GM13977 (cell line): ENCODE measurements around the gene WFDC8.
"Not testable (repeated sequence)": the region's sequence is repeated elsewhere in the genome, so short reads cannot be mapped to it uniquely, and the experiment has no call there.

Experiments used
- DNase-seq: peaks from one replicate; pipeline ENCODE4 v3.0.0; 2012; ENCODE audit warnings: low spot score
- CTCF ChIP-seq: IDR thresholded peaks from 2 replicates; pipeline ENCODE4 v1.5.1; 2012; ENCODE audit warnings: mild to moderate bottlenecking, control low read depth; ENCODE audit not compliant: insufficient read depth; ENCODE audit errors: extremely low read depth, missing control alignments
- in situ Hi-C: fragments of 300-500 bp; cut with MboI; formaldehyde crosslinking; loops from one replicate; pipeline ENCODE4 v1.12.0; 2022; ENCODE audit warnings: low sequenced_read_pairs, low pct_unique_long_range_greater_than_20kb, mixed read lengths, inconsistent platforms; ENCODE audit not compliant: unreplicated experiment

Gene WFDC8

GRCh38 chr20:45595235-45595634, 16.2 kb upstream of the WFDC8 start:
- no peak for DNase-seq
- in situ Hi-C loops, result loop anchor here (25.0 kb wide), 1 partner anchor 167 kb away; no protein-coding TSS in a partner anchor
- no peak for TF ChIP-seq CTCF

- TF ChIP-seq CTCF, result no peak
- in situ Hi-C loops, result loop anchor here (25.0 kb wide), 1 partner anchor 169 kb away; no protein-coding TSS in a partner anchor
- DNase-seq, result no peak
These were observed 14.4 kb upstream of the WFDC8 start for GRCh38 chr20:45593498-45593897.

DNA sequence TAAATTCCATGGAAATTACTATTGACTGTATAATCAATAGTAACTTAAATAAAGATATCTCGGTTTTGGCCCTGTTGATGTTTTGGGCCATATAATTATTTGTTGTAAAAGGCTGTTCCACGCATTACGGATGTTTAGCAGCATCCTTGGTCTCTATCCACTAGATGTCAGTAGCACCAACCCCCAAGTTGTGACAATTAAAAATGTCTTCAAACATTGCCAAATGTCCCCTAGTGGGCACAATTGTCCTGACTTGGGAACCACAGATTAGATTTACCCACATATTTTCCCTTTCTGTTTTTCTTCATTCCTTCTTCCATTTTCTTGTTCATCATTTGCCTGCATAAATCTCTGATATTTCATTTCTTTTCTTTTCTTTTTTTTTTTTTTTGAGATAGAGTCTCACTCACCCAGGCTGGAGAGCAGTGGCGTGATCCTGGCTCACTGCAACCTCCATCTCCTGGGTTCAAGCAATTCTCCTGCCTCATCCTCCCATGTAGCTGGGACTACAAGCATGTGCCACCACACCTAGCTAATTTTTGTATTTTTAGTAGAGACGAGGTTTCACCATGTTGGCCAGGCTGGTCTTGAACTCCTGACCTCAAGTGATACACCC, 13.6 kb upstream of the WFDC8 start:
- peak; percentile 37 for DNase-seq
- TF ChIP-seq CTCF, result peak; percentile 74
- in situ Hi-C loops, result loop anchor here (25.0 kb wide), 1 partner anchor 170 kb away; no protein-coding TSS in a partner anchor

DNA sequence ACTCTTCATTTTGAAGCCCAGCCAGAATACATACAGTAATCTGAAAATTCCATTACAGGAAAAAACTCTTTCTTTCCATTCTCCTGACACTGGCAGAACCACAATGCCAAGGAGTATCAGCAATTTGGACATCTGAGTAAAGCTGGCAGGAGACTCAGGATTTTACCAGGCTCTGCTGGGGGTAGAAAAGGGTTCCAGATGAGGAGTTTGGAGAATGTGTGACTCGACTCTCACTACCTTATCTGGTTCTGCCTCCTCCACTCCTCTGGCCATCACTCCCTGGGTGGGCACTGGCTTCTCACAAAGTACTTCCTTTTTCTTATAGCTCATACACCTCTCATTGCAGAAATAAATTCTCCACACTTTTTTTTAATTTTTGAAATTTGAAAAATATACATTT, 10.6 kb upstream of the WFDC8 start:
- DNase-seq, result no peak
- in situ Hi-C loops, result loop anchor here (25.0 kb wide), 1 partner anchor 173 kb away; no protein-coding TSS in a partner anchor

GRCh38 chr20:45588800-45589199, 9.7 kb upstream of the WFDC8 start:
- in situ Hi-C loops, result loop anchor here (25.0 kb wide), 1 partner anchor 174 kb away; no protein-coding TSS in a partner anchor
- no peak for DNase-seq
- no peak for TF ChIP-seq CTCF

More for the DNA sequence above, 10.6 kb upstream of the WFDC8 start:
- no peak for TF ChIP-seq CTCF

GRCh38 chr20:45585986-45586385, 6.9 kb upstream of the WFDC8 start:
- in situ Hi-C loops, result loop anchor here (25.0 kb wide), 1 partner anchor 176 kb away; no protein-coding TSS in a partner anchor
- DNase-seq, result not testable (repeated sequence)

DNA sequence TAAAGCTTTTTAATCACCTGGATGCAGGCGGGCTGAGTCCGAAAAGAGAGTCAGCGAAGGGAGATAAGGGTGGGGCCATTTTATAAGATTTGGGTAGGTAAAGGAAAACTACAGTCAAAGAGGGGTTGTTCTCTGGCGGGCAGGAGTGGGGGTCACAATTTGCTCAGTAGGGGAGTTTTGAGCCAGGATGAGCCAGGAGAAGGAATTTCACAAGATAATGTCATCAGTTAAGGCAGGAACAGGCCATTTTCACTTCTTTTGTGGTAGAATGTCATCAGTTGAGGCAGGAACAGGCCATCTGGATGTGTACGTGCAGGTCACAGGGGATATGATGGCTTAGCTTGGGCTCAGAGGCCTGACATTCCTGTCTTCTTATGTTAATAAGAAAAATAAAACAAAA, 5.2 kb upstream of the WFDC8 start:
- in situ Hi-C loops, result loop anchor here (25.0 kb wide), 1 partner anchor 178 kb away; no protein-coding TSS in a partner anchor
- DNase-seq, result not testable (repeated sequence)
